Amniotic stem cell (primary cell): ENCODE results near the gene MAPK13.
A peak's percentile ranks its signal among the peaks of the same experiment; 100 is the strongest.
"Not testable (repeated sequence)": the region's sequence is repeated elsewhere in the genome, so short reads cannot be mapped to it uniquely, and the experiment has no call there.

Source experiments
- DNase-seq: peaks from one replicate; lab custom pipeline; 2025; lab: John Stamatoyannopoulos, UW

Gene MAPK13

GRCh38 chr6:36115412-36115811, 14.9 kb upstream of the MAPK13 start:
- no peak for DNase-seq

- DNase-seq = no peak
These were observed 14.0 kb upstream of the MAPK13 start for GRCh38 chr6:36116066-36116864.

- no peak for DNase-seq
These were observed 13.4 kb upstream of the MAPK13 start for GRCh38 chr6:36116943-36117342.

- no peak for DNase-seq
These were observed 12.4 kb upstream of the MAPK13 start for GRCh38 chr6:36117658-36118549.

GRCh38 chr6:36118550-36119107, 11.7 kb upstream of the MAPK13 start:
- DNase-seq = no peak

GRCh38 chr6:36119209-36119608, 11.1 kb upstream of the MAPK13 start:
- DNase-seq = no peak

GRCh38 chr6:36120018-36120417, 10.3 kb upstream of the MAPK13 start:
- DNase-seq = no peak

GRCh38 chr6:36120539-36120938, 9.8 kb upstream of the MAPK13 start:
- no peak for DNase-seq

GRCh38 chr6:36120979-36121786, 9.1 kb upstream of the MAPK13 start:
- DNase-seq = no peak

- DNase-seq = no peak
These were observed 8.4 kb upstream of the MAPK13 start for GRCh38 chr6:36121787-36122494.

GRCh38 chr6:36122495-36123269, 7.6 kb upstream of the MAPK13 start:
- no peak for DNase-seq

- DNase-seq = peak; percentile 65
These were observed 6.8 kb upstream of the MAPK13 start for GRCh38 chr6:36123270-36124139.

GRCh38 chr6:36124346-36124745, 6.0 kb upstream of the MAPK13 start:
- DNase-seq = not testable (repeated sequence)

GRCh38 chr6:36124881-36125280, 5.4 kb upstream of the MAPK13 start:
- no peak for DNase-seq

- no peak for DNase-seq
These were observed 4.7 kb upstream of the MAPK13 start for GRCh38 chr6:36125575-36125974.

GRCh38 chr6:36126121-36126520, 4.2 kb upstream of the MAPK13 start:
- no peak for DNase-seq

- no peak for DNase-seq
These were observed 3.5 kb upstream of the MAPK13 start for GRCh38 chr6:36126553-36127458.

GRCh38 chr6:36127462-36128016, 2.8 kb upstream of the MAPK13 start:
- no peak for DNase-seq
